ENCODE measurements around the gene TVP23B.
A peak's percentile ranks its signal among the peaks of the same experiment; 100 is the strongest.
"Not testable (repeated sequence)": the region's sequence is repeated elsewhere in the genome, so short reads cannot be mapped to it uniquely, and the experiment has no call there.

The TVP23B gene

GRCh38 chr17:18794841-18795240 is 13.9 kb downstream of the TVP23B start:
- not testable (repeated sequence) for DNase-seq

- not testable (repeated sequence) for DNase-seq
Measured at GRCh38 chr17:18796887-18797286, 15.9 kb downstream of the TVP23B start.

GRCh38 chr17:18803458-18804245 is 22.7 kb downstream of the TVP23B start:
- not testable (repeated sequence) for DNase-seq

- not testable (repeated sequence) for DNase-seq
Measured at GRCh38 chr17:18815924-18816323, 34.9 kb downstream of the TVP23B start.

- peak; percentile 25 for DNase-seq
Measured at GRCh38 chr17:18816489-18817371, 35.7 kb downstream of the TVP23B start.

GRCh38 chr17:18821430-18821829 is 40.4 kb downstream of the TVP23B start:
- not testable (repeated sequence) for DNase-seq

- DNase-seq = not testable (repeated sequence)
Measured at GRCh38 chr17:18827613-18828012, 46.6 kb downstream of the TVP23B start.

- DNase-seq = no peak
Measured at GRCh38 chr17:18848501-18848900, 67.5 kb downstream of the TVP23B start.

GRCh38 chr17:18850679-18851078 is 69.7 kb downstream of the TVP23B start:
- DNase-seq = no peak

GRCh38 chr17:18851201-18851600 is 70.2 kb downstream of the TVP23B start:
- DNase-seq = no peak

GRCh38 chr17:18854956-18855355 is 74.0 kb downstream of the TVP23B start:
- no peak for DNase-seq

GRCh38 chr17:18855831-18856569 is 75.0 kb downstream of the TVP23B start:
- peak; percentile 96 for DNase-seq

Data from NCI-H1436 (cell line).